Renal cortical epithelial cell (primary cell): ENCODE results near the gene EBF3. TPM values are rescaled to one million over a fixed set of nuclear protein-coding genes. Genes with fewer than 3 reads are reported as not detected.

Experiments
- DNase-seq: peaks from one replicate; pipeline ENCODE4 v3.0.0-alpha.2; 2011; ENCODE audit warnings: low read depth
- total RNA-seq: library from RNA; depleted of rRNA; stranded (reverse); fragments of >200 nt; gene quantifications from 2 replicates; pipeline ENCODE4 v1.2.3, GENCODE V29; 2014

The EBF3 gene
- total RNA-seq, 1 donor from 2014 or later, result 0.05 TPM

DNA sequence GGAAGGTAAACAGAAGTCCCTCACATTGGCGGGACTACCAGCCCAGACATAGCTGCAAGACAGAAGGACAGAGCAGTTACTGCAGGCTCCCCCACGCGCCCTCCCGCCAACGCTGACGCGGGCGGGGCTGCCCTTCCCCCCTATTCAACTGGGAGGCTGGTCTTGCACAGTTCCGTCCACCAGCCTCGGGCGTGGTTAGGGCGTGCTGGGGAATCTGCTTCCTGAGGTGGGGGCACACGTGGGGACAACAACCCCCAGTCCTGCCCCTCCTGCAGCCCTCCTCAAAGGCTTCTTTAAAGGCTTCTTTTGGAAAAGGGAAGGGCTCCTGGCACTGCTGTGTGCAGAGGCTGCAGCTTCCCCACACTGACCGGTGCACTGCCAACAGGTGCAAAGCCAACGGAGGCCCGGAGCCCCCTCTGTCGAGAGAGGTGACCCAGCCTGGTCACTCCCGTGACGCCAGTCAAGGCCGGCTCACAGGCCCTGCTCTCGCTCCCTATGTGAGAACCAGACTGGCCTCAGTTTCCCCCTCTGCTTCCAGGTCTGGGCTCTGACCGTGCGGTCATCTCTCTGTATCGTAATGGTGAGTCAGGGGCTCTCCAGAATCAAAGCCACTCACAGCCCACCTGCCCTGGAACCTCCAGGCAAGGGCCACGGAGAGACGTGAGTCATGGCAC is 126.0 kb downstream of the EBF3 start:
- DNase-seq, result no peak

DNA sequence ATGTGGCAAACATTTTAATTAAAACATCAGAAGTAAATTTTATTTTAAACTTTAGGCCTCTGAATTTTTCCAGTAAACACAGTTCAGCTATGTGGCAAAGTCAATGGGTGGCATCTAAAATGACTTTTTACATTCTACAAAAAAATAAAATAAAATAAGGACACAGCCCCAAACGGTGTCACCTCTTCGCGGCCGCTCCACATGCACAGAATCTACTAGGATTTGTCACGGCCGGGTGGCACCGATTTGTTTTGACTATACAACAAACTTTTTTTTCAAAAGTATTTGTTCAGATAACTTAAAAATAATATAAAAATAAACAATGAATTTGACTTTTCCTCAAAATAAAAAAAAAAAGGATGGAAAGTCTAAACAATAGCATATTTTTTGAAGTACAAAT is 127.8 kb downstream of the EBF3 start:
- DNase-seq, result no peak

DNA sequence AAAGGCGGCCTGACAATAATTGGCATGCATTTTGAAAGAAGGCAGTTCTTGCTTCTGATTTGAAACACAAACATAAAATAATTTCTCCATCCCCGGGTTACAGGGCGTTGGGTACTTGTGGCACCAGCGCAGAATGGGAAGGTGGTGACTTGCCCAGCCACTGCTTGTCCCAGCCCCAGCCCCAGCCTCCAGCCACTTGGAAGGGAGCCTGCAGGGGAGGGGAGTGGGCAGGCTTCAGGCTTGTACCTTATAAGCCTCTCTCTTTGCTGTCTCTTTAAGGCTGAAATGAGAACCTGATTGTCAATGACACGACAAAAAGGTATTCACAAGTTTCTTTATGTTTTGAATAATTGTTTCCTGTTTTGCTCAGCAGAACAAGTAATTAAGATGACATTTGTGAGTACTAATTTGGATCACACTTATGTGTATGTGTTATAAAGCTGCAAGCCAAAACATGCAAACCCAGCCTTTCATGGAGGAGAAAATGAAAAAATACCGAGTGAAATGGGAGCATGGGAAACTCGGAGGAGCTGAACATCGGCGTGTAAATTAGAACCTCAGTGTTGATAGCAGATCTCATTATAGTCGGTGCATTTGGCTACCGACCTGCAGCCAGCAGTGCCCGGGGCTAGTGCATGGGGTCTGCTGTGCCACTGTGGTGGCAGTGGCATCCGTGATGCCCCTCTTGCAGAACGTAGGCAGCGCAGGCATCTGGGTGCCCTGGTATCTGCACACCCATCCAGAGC is 129.9 kb downstream of the EBF3 start:
- DNase-seq, result no peak

DNA sequence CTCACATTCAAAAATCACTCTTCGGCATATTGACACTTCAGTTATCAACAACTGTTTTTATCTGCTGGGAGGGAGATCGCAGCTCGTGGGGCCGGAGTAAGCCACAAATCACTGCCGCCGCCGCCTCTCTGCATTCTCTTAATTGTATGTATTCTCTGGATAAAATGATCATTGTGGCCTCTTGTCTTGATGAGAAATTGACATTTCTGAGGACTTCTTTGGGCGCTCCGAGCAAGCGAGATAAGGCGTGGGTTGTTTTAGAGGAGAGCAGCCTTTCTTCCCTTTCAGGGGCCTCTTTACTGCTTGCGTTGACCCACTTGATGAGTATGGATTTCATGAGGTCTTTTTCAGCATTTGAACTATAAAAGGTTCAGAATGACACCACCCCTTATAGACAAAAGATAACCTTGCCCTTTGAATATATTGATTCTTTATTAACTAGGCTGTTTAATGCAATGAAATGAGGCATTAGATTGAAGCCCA is 130.6 kb downstream of the EBF3 start:
- no peak for DNase-seq

DNA sequence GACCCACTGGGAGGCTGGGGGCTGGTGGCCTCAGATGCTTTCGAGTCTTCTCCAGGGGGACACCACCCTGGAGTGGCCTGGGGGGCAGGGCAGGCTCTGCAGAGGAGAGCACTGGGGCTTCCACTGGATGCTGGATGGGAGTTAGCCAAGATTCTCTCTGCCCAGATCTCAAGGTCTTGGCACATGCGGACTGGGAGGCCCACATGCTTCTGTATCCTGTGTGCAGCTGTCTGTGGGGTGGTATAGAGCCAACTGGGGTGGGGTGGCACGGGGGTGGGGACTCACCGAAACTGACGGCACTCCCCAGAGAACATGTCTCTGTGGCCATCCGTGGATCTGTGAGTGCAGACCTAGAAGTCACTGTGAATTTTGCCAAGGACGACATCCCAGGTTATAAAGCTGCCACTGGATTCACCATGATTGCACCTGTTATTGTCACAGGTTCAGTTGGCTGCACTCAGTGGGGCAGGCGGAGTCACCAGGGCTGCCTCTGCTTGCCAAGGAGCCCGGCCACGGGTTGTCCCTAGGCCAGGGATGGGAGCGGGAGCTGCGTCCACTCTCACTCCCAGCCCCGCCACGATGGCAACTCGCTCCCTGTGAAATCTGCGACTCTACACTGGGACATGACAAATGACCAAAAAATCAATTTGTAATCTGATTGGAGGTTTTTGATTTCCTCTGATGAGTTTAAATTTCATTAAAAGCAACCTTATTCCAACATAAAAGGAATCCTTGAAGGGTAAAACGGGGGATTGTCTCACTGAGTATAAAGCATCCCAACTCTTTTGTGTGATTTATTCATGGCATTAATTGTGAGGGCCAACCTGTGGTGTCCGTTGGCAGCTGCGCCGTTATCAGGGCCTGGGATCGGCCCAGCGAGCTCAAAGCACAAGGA is 131.3 kb downstream of the EBF3 start:
- DNase-seq, result no peak

DNA sequence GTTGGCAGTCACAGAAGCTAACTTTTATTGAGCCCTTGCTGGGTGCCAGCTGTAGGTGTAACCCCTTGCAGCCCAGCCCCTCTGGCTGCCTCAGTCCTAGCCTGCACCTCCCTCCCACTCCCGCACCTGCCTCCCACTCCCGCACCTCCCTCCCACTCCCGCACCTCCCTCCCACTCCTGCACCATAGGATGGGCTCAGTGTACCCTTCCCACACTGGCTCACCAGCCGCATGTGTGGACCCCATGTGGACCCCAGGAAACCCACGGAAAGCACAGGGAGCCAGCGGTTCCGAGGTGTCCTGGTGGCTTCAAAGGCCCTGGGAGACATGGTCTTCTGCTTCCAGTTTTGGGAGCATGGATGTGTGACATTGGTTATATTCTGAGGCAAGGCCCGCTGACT is 132.9 kb downstream of the EBF3 start:
- no peak for DNase-seq

DNA sequence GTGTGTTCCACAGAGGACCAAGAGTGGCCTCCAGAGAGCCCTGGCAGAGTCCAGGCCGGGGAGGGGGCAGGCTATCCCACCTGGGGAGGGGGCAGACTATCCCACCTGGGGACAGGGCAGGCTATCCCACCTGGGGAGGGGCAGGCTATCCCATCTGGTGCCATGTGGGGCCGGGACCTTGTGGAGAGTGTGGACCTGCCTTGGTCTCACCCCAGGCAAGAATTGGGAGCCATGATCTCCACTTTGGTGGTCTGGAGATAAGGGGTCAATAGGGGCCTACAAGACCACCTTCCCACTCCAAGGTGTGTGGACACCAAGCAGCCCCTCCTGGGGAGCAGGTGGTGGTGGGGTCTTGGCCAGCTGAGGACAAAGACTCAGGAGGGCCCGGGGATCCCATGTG is 138.2 kb downstream of the EBF3 start:
- DNase-seq, result no peak

DNA sequence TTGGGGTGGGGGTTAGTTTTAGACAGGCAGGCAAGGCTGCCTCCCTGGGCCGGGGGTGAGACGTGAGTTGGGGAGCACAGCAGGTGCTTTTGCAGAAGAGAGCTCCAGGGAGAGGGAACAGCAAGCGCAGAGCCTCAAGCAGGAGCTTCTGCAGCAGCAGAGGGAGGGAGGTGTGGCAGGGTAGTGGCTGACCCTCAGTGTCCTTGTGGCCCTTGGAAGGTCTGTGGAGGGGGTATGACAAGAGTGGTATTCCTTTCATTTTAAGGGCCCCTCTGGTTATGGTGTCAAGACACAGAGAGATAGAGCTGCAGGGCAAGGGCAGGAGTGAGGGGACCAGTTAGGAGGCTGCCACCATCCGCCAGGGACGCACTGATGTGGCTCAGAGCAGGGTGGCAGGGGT is 138.9 kb downstream of the EBF3 start:
- DNase-seq, result no peak

DNA sequence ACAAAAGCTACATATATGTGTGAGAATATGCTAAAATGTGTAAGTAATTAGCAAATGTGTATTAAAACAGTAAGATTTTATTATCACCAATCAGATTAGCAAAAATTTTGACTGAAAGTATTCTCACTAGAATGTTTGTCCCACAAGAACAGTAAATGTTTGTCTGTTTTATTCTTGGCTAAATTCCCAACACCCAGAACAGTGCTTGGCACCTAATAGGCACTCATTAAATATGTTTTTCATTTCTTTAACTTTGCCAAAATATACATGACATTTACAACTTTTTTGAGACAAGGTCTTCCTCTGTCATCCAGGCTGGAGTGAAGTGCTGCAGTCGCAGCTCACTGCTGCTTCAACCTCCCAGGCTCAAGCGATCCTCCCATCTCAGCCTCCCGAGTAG is 143.6 kb downstream of the EBF3 start:
- DNase-seq, result no peak

DNA sequence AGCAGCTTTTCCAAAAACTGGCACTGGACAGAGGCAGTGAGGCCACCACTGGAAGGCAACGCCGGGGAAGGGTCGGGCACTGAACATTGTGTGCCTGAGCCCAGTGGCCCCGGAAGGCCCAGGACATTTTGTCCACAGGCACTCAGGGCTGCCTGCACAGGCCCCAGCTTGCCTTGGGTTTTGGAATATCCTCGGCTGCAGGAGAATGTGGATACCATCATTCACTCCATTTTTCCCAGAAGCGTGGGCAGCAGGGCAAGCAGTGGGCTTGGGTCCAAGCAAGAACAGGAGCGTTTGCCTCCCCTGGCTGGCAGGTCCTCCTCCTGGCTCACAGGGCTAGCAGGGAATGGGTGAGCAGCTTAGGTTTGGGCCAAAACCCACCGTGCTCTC is 147.4 kb downstream of the EBF3 start:
- no peak for DNase-seq

DNA sequence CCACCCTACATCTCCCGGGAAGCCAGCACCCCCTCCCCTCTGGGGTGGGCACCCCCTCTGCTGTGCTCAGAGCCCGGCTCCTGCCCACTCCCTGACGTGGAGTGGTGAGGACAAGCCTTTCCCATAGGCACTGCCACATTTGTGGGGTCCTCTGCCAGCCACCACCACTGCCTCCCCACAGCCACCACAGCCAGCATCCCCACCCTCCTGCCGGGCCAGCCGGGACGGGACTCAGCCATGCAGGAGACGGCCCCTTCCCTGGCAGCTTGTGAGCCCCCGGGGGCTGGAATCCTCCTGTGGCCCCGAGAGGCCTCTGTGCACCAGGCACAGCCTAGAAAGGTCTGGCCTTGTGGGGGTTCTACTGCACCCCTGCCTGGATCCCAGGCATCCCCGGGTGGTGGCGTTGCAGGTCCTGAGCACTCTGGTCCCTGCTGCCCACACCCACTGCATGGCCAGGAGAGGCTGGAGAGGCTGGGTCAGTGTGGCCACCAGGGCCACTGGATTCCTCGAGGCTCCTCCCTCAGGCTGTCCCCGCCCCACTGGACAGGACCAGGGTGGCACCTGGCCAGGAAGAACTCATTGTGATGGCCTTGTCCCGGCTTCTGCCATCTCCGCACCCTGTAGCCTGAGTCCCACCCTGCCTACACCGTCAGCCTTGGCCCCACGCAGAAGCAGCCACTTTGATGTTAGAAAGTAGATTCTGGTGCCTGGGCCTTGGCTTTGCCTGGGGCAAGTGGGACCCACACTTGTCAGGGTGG is 148.0 kb downstream of the EBF3 start:
- DNase-seq, result no peak

DNA sequence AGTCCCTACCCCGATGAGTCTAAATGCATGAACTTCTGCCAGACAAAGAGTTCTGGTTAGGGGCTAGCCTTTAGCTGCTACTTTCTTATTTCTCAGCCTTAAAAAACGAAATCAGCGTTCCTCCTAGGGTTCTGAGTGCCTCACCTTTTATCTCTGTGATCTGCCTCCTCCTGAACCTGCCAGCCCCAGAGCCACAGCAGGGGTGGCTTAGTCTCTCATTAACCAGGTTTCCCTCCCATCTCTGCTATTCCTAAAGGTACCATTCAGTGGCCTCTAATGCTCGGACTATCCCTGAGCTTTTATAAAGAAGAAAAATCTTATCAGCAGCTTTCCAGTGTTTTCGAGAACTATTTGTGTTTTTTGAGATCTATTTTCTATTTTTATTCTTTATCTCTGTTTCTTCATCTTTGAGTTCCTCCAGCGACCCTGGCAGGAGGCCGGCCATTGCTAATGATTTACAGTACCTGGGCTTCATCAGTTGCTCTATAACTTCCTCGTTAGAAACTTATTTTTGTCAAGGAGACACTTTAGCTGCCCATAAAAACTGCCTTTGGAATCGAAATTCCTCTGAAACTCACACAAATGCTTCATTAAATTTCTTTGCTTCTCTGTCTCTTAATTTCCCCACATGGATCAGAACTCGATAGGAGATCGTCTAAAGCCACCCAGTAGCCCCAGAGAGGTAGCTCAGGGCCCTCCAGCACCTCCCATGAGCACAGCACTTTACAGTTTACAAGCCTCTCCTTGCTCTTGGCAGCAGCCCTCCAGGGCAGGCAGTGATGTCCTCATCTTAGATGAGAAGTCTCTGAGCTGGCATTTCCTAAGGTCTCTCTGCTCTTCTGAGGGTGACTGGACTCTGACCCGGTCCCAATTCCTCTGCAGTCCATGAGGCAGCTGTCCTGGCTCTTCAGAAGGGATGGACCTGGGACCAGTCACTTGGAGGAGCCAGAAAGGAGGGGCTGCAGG is 149.1 kb downstream of the EBF3 start:
- peak; percentile 1 for DNase-seq

DNA sequence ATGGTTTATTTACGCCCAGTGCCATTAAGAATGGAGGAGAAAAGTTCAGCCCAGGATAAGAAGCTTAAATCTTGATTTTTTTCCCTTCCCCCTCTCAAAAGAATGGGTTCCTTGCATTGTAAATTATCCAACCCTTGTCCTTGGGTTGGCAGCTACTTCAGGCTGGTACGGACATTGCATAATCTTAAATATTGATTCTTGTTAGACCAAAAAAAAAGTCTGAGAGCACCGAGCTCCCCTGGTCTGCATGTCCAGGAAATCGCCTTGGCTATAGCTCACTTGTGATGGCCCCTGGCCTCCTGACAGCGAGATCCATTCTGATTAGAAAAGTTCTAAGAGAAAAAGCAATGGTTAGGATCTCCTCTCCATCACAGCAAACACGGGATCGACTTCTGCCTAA is 151.7 kb downstream of the EBF3 start:
- DNase-seq, result no peak

DNA sequence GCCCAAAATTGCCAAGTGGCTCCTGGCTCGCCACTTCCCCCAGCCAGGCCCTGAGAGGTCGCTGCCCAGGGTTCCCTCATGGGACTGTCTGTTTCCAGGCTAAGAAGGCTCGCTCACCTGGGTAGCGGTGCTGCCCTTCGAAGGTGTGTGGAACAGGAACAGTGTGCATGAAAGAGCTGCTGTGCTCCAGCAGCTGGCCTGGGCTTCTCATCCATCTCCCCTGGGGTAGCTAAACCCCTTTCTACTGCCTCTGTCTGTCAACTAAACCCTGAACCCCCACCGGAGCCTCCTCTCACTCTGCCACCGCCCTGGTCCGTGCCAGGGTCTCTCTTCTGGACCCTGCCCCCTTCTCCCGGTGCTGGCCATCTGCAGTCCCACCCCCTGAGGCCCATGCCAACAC is 152.9 kb downstream of the EBF3 start:
- DNase-seq, result no peak

DNA sequence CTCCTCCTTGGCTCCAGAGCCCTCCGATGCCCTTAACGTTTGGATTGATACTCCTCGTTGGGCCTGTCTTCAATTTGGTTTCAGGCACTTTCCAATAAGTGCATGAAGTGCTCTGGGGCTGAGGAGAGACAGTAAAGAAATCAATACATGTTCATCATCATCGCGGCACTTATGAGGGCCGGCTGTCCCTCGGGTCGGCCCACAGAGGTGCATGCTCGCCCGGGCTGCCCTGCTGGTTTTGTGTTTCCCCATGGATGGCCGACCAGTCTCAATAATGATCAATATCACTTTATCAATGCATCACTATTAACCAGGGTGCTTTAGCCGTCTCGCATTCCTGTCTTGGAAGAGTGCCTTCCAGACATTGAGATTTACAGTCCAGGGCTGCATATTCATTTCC is 154.2 kb downstream of the EBF3 start:
- DNase-seq, result no peak

DNA sequence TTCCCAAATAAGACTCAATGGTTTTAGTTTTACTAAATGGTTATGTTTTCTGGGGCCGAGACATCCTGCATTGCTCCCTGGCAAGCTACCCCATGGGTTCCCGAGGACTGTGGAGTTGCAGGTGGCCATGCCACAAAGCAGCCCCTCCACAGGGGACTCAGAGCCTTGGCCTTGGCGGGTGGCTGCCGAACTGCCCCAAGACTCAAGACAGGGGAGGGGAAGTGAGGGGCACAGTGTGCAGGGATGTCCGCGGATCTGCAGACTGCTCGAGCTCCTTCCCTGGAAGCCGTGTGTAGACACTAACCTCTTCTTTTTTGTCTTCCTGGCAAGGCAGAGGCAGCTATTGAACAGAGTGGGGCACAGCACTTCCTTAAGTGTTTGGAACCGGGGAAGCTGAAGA is 154.6 kb downstream of the EBF3 start:
- no peak for DNase-seq

DNA sequence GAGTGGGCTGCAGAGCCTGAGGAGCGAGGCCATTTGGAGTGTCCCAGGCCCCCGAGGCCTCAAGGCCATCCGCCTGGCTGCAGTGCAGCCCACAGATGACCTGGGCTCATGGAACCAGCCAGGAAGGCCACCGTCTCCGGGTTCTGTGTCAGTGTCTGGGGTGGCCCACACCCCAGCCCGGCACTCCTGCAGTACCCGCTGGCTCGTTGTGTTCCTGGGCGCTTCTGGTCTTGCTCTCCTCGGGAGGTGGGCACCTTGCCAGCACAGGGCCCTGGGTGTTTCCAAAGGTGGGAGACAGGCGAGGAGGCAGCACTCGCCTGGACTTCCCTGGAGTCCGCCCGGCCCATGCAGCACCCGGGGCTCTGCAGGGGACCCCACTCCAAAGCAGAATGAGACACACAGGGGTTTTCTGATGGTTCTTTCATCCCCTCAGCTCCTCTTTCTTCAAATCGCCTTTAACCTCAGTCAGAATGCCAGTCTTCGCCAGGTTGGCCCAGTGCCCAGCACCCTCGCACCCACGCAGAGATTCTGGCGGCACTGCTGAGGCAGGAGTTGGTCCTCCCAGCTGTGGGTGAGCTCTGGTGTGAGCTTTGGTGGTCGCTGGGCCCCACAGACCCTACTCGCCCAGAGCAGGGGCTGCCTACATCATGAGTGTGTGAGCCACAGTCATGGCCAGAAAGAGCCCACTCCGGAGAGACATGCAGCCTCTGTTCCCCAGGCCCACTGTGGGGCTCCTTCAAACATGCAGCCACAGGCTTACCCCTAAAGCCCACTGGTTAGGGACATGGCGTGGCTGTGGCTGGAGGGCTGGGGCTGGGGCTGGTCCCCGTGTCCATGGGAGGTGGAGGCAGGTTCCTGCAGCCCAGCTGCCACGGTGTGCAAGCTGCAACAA is 155.7 kb downstream of the EBF3 start:
- no peak for DNase-seq

DNA sequence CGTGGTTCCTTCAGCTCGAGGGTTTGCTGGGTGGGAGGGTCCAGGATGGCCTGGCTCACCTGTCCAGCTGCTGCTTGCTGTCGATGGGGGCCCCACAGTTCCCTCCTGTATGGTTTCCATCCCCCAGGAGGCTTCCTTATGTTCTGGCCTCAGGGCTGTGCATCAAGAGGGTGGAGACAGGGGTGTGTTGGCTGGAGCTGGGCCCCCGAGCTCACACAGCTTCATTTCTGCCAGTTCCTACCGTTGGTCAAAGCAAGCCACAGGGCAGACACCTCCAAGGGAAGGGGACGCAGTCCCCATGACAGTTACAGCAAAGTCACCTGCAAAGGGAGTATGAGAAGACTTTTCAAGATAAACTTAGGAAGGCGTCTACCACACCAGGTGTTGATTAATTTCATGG is 156.9 kb downstream of the EBF3 start:
- DNase-seq, result no peak

DNA sequence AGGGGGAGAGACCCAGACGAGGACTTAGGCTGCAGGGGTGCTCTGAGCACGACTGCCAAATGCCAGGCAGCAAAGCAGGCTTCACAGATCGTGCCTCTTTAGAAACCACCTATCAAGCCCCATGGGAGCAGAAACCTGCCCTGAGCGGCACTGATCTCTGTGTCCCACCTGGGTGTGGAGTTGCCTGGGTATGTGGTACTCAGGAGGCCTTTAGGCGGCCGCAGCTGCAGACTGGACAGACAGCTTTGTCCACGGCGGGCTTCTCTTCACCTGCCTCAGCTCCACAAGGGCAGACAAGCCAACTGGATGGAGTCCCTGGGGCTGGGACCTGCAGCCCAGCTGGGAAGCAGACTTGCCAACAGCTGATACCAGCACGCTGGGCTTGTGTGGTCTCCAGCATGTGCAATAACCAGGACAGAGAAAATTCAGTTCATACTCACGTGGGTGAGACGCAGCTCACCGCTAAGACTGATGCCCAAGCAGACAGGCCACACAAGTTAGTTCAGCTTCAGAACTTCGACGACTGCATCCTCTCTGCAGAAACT is 163.2 kb downstream of the EBF3 start:
- no peak for DNase-seq
